Activated T-cell treated with anti-CD3 and anti-CD28 coated beads, Interleukin-2, amount 50 U/mL, for 24 hours (primary cell): Measurements from ENCODE around the gene TMEM235.
"Not testable (repeated sequence)": the region's sequence is repeated elsewhere in the genome, so short reads cannot be mapped to it uniquely, and the experiment has no call there.

Source experiments
- DNase-seq: peaks from one replicate; pipeline ENCODE4 v3.0.0-alpha.2; 2020
- H3K27ac Mint-ChIP-seq: 2 replicates; pipeline ENCODE4 v1.8.0; 2020; ENCODE audit warnings: mild to moderate bottlenecking, mixed read lengths
- H3K27me3 Mint-ChIP-seq: 2 replicates; pipeline ENCODE4 v1.8.0; 2020; ENCODE audit warnings: mixed read lengths
- H3K36me3 Mint-ChIP-seq: 2 replicates; pipeline ENCODE4 v1.8.0; 2020; ENCODE audit warnings: low read depth, mixed read lengths
- H3K4me1 Mint-ChIP-seq: 2 replicates; pipeline ENCODE4 v1.8.0; 2020; ENCODE audit warnings: low read depth, mixed read lengths
- H3K4me3 Mint-ChIP-seq: 2 replicates; pipeline ENCODE4 v1.8.0; 2020; ENCODE audit warnings: mild to moderate bottlenecking, moderate library complexity, mixed read lengths
- H3K9me3 Mint-ChIP-seq: 2 replicates; pipeline ENCODE4 v1.8.0; 2020; ENCODE audit warnings: mixed read lengths

The TMEM235 gene

DNA sequence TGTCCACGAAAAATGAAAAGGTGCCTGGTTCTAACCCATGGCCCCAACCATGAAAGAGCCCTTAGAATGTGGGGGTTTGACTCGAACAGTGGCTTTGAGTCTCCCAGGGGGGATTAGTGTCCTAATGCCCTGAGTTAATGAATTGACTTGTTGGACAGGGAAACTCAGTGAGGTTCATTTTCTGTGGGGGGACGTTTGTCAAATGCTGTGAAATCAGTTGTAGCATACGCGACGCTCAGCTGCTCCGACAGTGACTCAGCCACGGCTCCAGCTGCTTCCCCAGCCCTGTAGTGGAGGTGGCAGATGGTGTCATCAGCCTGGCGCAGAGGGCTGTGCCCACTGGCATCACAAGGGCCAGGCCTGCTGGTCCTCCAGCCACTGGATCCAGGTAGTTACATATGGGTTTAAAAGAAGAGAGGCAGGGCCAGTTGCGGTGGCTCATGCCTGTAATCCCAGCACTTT, 3.9 kb upstream of the TMEM235 start:
- Mint-ChIP-seq H3K9me3 (no peaks in the 10 kb centered on the region), H3K4me1 (peaks cover 16% of the 10 kb centered on the region), H3K36me3 (peaks cover 33% of the 10 kb centered on the region), H3K4me3 (no peak overlapping the region), H3K27ac (no peak overlapping the region), H3K27me3 (peaks cover 32% of the 10 kb centered on the region)
- DNase-seq, result no peak

- Mint-ChIP-seq H3K9me3 (no peaks in the 10 kb centered on the region), H3K4me1 (peaks cover 21% of the 10 kb centered on the region), H3K27ac (no peak overlapping the region), H3K36me3 (peaks cover 26% of the 10 kb centered on the region), H3K27me3 (peaks cover 38% of the 10 kb centered on the region), H3K4me3 (no peak overlapping the region)
- no peak for DNase-seq
These were observed 3.3 kb upstream of the TMEM235 start for GRCh38 chr17:78228176-78228575.

DNA sequence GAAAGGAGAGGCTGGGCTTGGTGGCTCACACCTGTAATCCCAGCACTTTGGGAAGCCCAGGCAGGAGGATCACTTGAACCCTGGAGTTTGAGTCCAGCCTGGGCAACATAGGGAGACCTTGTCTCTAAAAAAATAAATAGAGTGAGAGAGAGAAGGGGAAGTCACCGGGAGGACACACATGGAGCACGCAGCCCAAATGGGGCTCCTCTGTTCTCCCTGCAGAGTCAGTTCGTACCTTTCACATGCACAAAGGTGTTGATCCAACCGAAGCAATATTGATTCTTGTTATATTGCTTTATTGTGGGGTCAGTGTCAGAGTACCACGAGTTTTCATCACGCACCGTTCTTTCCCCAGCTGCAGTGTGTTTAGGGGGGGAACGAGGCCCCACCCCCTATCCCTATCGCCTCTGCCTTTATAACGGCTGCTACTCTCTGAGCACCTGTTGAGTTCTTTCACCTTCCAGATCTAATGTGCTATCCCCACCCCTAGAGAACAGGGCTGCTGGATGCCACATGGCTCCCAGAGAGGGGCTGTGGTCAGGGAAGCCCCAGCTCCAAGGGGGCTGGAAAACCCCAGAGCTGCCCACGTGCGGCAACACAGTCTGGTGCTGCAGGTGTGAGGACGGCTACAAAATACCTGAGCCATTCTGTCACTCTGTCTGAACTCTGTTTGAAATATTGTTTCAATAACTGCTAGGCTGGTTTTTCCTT, 1.0 kb upstream of the TMEM235 start:
- Mint-ChIP-seq H3K36me3 (peaks cover 5% of the 10 kb centered on the region), H3K4me1 (peaks cover 21% of the 10 kb centered on the region), H3K9me3 (no peaks in the 10 kb centered on the region), H3K4me3 (no peak overlapping the region), H3K27ac (no peak overlapping the region), H3K27me3 (peaks cover 38% of the 10 kb centered on the region)
- no peak for DNase-seq

DNA sequence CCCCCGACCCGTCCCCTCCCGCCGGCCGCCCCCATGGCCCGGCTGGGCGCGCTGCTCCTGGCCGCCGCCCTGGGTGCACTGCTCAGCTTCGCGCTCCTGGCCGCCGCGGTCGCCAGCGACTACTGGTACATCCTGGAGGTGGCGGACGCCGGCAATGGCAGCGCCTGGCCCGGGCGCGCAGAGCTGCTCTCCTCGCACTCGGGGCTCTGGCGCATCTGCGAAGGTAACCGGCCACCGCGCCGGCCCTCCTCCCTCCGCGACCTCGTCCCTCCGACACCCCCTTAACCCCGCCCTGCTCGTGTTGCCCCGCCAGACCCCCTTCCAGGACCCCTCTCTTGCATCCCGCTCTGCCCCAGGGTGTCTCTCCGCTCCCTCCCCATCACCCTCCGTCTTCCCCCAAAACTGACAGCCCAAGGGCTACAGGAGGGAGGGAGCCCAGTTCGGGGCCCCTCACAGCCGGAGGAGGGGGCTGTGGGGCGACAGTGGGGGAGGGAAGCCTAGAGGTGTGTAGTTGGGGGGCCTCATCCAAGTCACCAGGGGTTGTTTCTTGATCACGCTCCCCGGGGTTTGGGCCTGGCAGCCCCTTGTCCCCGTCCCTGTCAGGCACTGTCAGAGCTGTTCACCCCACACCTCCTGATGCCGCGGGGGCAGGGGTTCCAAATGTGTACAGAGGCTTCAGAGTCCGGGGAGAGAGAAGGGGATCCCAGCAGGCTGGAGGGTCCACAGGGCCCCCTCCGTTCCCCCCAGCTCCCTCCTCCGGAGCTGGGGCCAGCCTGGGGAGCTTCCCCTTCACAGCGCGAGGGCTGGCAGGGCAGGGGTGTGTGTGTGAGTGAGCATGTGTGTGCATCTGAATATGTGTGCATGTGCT, 794 bp downstream of the TMEM235 start:
- Mint-ChIP-seq H3K9me3 (no peaks in the 10 kb centered on the region), H3K4me1 (peaks cover 14% of the 10 kb centered on the region), H3K36me3 (no peaks in the 10 kb centered on the region), H3K4me3 (no peak overlapping the region), H3K27ac (no peak overlapping the region), H3K27me3 (peaks cover 38% of the 10 kb centered on the region)
- DNase-seq, result no peak

- DNase-seq, result no peak
- Mint-ChIP-seq H3K36me3 (no peaks in the 10 kb centered on the region), H3K9me3 (no peaks in the 10 kb centered on the region), H3K27ac (no peak overlapping the region), H3K27me3 (peaks cover 33% of the 10 kb centered on the region), H3K4me1 (peaks cover 13% of the 10 kb centered on the region), H3K4me3 (no peak overlapping the region)
These were observed 1.4 kb downstream of the TMEM235 start for GRCh38 chr17:78232859-78233173.

DNA sequence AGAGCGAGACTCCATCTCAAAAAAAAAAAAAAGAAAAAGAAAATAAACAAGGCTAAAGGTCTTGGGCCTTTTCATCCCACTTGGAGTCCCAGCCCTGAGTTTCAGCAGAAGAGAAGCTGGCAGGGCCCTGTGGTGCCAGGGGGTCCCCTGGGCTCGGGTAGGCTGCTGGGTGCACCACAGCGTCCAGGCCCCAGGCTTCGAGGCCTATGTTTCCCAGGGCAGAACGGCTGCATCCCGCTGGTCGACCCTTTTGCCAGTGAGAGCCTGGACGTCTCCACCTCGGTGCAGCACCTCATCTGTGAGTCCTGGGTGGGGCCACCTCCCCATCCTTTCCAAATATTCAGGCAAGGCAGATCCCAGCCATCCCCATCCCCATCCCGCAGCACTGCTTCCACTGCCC, 2.2 kb downstream of the TMEM235 start:
- no peak overlapping the region for H3K4me3 Mint-ChIP-seq

GRCh38 chr17:78234261-78234865, 2.9 kb downstream of the TMEM235 start:
- Mint-ChIP-seq H3K4me3 (no peak overlapping the region), H3K27ac (no peak overlapping the region), H3K36me3 (no peaks in the 10 kb centered on the region), H3K9me3 (no peaks in the 10 kb centered on the region), H3K4me1 (peaks cover 13% of the 10 kb centered on the region), H3K27me3 (peaks cover 26% of the 10 kb centered on the region)
- no peak for DNase-seq

More for the DNA sequence above, 2.2 kb downstream of the TMEM235 start:
- no peak for DNase-seq
- Mint-ChIP-seq H3K27ac (no peak overlapping the region), H3K9me3 (no peaks in the 10 kb centered on the region), H3K4me1 (peaks cover 13% of the 10 kb centered on the region), H3K27me3 (peaks cover 27% of the 10 kb centered on the region), H3K36me3 (no peaks in the 10 kb centered on the region)

DNA sequence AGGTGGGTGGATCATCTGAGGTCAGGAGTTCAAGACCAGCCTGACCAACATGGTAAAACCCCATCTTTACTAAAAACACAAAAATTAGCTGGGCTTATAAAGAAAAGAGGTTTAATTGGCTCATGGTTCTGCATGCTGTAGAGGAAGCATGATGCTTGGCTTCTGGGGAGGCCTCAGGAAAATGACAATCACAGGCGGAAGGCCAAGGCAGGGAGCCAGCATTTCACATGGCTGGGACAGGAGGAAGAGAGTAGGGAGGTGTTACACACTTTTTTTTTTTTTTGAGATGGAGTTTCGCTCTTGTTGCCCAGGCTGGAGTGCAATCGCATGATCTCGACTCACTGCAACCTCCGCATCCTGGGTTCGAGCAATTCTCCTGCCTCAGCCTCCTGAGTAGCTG, 3.6 kb downstream of the TMEM235 start:
- H3K36me3 Mint-ChIP-seq, H3K27ac Mint-ChIP-seq, DNase-seq, H3K4me3 Mint-ChIP-seq, H3K9me3 Mint-ChIP-seq: not testable (repeated sequence)
- H3K27me3 Mint-ChIP-seq, result peaks cover 26% of the 10 kb centered on the region
- peaks cover 13% of the 10 kb centered on the region for H3K4me1 Mint-ChIP-seq

GRCh38 chr17:78235885-78236284, 4.5 kb downstream of the TMEM235 start:
- Mint-ChIP-seq H3K9me3 (no peaks in the 10 kb centered on the region), H3K4me1 (peaks cover 11% of the 10 kb centered on the region), H3K36me3 (no peaks in the 10 kb centered on the region), H3K27ac (no peak overlapping the region), H3K4me3 (no peak overlapping the region), H3K27me3 (peaks cover 19% of the 10 kb centered on the region)
- DNase-seq, result no peak

DNA sequence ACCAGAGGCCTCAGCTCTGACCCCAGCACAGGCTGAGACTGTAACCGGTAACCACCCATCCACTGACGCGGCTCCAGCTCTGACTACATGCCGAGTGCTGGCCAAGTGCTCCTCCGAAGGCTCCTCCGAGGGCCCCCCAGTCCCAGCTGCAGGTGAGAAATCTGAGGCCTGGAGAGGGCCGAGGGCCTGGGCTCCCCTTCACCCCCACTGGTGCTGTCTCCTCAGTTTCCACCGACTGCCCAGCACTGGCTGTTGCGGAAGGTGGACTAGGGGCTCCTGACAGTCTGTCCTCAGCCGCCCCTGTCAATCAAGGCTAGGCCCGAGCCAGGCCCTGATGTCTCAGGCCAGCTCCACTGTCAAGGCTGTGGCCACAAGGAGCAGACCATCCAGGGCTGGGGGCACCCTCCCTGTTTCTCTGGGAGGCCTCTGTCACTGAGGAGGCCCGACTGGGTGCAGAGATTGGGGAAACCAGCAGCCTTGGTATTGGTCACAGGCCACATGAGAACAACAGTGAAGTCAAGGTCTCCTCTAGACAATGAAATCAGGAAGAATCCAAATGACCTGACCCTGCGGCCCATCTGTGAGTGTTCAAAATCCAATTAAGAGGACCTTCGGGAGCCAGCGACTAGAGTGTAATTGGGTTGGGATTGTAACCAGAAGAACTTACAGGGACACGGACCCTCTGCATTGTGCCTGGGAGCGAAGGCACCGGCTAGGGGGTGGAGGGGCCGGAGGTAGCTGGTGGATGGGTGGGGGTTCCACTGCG, 5.1 kb downstream of the TMEM235 start:
- H3K36me3 Mint-ChIP-seq, result no peaks in the 10 kb centered on the region
- H3K27ac Mint-ChIP-seq, result no peak overlapping the region
- H3K9me3 Mint-ChIP-seq, result no peaks in the 10 kb centered on the region
- no peak for DNase-seq
- peaks cover 12% of the 10 kb centered on the region for H3K27me3 Mint-ChIP-seq
- peaks cover 10% of the 10 kb centered on the region for H3K4me1 Mint-ChIP-seq
- H3K4me3 Mint-ChIP-seq, result no peak overlapping the region

- Mint-ChIP-seq H3K27ac (no peak overlapping the region), H3K27me3 (peaks cover 6% of the 10 kb centered on the region), H3K4me1 (peaks cover 6% of the 10 kb centered on the region), H3K4me3 (no peak overlapping the region), H3K36me3 (no peaks in the 10 kb centered on the region), H3K9me3 (no peaks in the 10 kb centered on the region)
- DNase-seq, result no peak
These were observed 6.1 kb downstream of the TMEM235 start for GRCh38 chr17:78237401-78238012.

DNA sequence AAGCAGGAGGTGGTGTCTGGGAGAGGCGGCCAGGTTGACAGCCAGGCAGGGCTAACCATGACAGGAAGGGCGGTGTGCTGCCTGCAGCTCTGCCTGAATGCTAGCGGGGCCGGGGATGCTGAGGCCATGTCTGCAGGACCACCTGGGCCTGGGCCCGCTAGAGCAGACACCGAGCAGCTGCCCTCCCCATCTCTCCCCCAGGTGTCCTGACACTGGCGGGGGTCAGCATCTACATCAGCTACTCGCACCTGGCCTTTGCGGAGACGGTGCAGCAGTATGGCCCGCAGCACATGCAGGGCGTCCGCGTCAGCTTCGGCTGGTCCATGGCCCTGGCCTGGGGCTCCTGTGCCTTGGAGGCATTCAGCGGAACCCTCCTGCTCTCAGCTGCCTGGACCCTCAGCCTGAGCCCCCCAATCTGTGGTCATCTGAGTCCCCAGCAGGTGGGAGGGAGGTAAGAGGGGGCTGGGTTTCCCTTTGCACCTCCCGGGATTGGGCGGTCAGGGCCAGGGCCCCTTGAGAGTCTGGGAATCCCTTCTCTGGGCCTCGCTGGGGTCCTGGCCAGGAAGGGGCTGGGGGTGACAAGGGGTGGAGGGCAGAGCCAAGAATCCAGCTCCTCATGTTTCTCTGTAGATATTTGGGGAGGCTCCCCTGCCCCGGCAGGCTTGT, 7.5 kb downstream of the TMEM235 start:
- Mint-ChIP-seq H3K36me3 (no peaks in the 10 kb centered on the region), H3K27me3 (no peaks in the 10 kb centered on the region), H3K4me3 (no peak overlapping the region), H3K4me1 (peaks cover 3% of the 10 kb centered on the region), H3K27ac (no peak overlapping the region), H3K9me3 (no peaks in the 10 kb centered on the region)
- no peak for DNase-seq

DNA sequence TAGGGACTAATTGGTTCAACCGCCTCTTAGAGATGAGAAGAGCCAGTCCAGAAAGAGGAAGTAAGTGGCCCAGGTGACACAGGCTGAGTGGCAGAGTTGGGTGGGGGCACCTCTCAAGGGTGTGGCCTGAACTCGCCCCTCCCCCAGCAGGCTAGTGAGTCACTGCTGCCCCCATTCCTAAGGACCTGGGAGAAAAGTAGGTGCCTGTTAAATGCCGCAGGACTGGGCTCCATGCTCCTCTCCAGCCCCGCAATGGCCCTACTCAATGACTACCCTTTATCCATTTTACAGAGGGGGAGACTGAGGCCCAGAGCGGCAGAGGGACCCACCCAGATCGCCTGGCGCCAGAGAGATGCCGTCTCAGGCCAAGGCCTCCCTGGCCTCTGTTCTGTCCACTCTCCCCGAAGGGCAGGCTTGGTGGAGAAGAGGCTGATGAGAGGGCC, 8.1 kb downstream of the TMEM235 start:
- Mint-ChIP-seq H3K9me3 (no peaks in the 10 kb centered on the region), H3K27me3 (no peaks in the 10 kb centered on the region), H3K4me1 (peaks cover 3% of the 10 kb centered on the region), H3K4me3 (no peak overlapping the region), H3K27ac (no peak overlapping the region), H3K36me3 (no peaks in the 10 kb centered on the region)
- no peak for DNase-seq
